ENCODE measurements around the gene CENPVL3.
"Not testable (repeated sequence)": the region's sequence is repeated elsewhere in the genome, so short reads cannot be mapped to it uniquely, and the experiment has no call there.

CENPVL3 gene

DNA sequence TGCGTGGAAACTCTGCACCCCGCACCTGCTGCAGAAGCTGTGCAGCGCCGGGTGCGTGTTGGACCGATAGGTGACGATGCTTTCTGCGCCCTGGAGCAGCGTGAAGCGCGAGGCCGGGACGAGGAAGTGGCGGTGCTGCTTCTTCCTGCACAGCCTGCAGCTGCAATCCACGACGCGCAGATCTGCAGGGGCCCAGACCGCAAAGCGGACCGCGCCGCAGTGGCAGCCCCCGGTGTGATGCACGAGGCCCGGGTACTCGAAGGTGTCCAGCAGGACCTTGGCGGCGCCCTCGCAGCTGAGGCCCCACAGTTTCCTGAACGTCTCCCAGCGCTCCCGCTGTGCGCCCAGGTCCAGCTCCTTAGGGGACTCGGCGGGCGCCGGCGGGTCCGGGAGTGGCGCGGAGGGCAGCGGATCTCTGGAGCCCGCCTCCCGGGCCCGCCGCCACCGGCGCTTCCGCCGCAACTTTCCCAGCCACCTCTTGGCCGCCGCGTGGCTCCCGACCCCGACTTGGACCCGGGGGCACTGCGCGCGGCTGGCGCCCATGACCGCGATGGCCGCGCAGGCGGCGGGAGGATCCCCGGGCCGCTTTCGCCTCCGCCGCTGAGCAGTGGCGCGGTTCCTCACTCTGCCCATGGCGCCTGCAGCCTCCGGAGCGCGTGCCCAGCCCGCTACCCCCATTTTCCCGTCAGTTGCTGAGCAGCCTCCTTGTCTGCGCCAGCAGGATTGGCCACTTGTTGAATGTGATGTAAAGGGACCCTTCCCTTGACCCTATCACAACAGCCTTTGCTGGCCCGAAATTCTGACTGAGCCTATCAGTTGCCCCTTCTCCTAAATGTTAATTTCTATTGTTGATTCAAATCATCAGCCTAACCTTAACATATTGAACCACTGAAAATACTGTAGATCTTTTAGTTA, at the start of gene CENPVL3:
TSS of gene CENPVL3 (minus strand) at position 672 of the 915 bp plus-strand sequence. CDS start at position 633, 39 bp downstream.
- not testable (repeated sequence) for DNase-seq

DNA sequence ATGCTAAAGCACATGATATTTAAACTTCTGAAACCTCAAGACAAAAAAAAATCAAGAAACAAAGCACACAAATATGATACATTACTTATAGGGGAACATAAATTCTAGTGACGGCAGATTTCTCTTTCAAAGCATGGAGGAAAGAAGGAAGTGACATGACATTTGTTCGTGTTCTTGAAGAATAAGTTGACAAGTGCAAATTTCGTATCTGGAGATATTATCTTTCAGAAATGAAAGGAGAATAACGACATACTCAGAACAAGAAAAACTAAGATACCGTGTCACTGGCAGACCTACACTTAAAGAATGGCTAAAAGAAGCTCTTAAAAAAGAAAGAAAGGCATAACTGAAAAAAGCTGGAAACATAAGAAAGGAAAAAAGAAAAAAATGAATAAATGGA, 47.3 kb upstream of the CENPVL3 start:
- DNase-seq: no peak

DNA sequence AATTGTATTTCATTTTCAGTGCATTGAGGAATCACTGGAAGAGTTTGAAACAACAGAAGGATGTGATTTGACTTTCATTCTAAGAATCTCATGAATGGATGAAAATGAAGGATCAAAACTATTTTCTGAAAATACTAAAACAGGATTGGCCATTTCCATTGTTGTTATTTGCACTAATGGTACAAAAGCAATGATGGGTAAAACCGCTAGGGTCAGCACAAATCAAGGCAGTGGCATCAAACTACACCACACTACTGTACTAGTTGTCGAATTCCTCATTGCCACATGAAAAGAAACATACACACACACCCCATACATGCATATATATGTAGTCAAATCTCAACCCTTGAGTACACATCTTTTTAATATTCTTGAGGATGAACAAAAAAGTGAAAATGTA, 24.7 kb upstream of the CENPVL3 start:
- DNase-seq: no peak

DNA sequence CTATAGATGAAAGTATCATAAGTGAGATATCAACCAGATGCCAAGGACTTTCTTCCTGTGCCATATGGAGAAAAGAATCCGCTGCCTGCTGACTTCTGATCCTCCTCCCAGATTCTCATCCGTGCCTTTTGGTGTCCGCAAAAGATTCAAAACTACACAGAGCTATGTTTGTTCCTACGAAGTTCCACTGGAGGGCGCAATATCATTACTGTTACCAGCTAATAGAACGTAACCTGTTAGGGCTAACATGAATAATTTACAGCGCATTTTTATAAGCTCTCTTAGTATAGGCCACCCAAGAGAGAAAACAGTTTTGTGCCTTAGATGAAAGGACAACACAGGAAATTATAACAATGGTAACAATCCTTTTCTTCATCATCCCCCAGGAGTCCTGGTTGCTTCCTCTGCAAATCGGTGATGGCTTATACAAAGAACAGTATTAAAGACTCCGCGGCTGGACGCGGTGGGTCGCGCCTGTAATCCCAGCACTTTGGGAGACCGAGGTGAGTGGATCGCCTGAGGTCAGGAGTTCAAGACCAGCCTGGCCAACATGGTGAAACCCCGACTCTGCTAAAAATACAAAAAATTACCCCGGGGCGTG, 22.8 kb upstream of the CENPVL3 start:
- DNase-seq: peak in 1 of 2 donors; percentile 26

DNA sequence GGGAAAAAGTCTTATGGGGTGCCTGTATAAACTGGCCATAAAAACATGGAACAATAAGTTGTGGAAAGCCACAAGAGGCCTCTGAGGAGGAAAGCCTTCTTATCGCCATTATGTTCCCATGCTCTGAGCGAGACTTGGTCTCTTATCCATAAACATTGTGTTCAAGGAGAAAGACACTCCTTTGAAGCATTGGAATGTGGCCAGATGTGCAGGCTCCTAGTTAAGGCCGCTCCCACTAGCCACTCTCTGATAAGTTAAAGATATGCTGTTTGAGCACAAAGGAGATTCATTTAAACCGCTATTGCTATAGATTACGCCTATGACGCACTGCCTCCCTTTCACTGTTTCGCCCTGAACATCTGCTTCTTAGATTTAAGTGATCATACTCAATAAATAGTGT, 17.8 kb upstream of the CENPVL3 start:
- DNase-seq: not testable (repeated sequence)

DNA sequence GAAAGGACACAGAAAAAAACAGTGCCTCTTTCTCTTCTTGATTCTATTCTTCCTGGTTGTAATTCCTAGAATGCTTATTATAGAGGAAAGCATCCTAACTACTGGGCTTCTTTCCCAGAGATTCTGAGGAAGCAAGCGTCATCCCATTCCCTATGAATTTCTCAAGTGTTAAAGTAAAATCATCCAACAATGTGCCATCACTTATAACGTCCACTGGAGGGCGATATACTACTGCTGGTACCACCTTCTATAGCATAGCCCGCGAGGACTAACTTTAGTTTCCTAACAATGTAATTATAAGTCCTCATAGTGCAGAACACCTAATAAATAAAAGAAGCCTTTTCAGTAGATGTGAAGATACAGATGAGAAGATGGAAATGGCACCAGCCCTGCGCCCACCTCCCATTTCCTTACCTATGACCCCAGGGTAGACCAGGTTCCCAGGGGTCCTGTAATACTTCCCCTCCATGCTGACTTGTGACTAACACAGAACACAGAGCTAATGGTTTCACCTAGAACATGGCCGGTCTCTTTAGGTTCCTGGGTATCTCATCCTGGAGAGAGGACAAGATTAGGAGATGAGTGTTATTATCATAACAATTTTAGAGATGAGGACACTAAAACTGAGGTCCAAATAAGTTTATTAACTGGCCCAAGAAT, 4.2 kb downstream of the CENPVL3 start:
- DNase-seq: no peak

DNA sequence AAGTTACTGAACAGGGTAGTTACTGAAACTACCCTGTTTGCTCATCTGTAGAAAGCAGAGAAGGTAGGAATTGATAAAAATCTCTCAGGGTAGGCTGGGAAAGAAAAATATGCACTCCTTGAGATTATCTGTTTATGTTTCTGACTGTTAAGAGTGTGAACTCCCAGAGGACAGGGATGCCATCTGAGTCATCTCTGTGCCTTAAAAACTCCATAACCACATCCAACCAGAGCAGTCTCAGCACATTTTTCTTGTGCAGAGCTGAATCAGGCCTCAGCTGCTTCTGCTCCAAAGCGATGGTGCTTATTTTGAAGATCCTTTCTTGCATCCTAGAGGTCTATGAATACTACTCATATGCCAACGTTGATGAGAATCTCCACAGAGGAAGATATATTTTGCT, 9.9 kb downstream of the CENPVL3 start:
- no peak for DNase-seq

DNA sequence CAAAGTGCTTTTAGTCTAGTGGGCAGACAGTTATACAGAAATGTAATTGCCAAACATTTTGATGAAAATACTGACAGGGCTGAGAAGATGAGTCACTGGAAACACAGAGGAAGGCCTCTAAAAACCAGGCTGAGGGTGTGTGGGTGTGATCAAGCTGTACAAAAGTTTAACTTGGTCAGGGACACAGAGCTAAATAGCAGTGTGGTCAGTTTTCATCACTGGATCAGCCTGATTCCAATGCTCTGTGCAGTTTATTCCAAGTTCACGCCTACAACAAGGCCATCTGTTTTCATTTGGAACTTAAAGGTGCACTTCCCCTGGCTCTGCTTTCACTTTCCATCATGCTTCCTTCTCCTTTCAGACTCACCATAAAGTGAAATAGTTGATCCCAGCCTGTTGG, 10.6 kb downstream of the CENPVL3 start:
- no peak for DNase-seq

DNA sequence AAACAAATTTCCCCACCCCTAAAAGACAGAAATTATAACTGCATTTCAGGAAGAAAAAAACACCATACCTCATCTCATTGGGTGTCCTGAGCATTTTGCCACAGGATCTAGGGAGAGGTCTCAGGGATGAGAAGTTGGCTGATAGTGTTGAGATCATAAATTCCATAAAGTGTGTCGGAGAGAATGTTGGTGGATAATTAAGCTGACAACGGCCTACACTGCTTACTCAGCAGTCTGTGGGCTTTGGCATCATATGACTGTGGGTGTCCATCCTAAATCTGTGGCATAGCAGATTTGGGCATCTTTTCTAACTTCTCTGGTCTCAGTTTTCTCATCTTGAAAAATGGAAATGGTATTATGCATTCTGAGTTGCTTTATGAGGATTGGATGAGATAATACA, 12.3 kb downstream of the CENPVL3 start:
- DNase-seq: no peak

DNA sequence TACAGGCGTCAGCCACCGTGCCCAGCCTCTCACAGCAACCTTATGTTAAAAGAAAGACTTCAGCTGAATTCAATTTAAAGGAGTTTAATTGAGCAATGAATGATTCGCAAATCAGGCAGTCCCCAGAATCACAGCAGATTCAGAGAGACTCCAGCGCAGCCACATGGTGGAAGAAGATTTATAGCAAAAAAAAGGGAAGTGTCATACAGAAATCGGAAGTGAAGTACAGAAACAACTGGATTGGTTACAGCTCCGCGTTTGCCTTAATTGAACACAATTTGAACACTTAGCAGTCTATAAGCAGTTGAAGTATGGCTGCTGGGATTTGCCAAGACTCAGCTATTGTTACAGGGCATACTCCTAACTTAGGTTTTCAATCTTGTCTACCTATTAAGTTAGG, 19.8 kb downstream of the CENPVL3 start:
- no peak for DNase-seq

DNA sequence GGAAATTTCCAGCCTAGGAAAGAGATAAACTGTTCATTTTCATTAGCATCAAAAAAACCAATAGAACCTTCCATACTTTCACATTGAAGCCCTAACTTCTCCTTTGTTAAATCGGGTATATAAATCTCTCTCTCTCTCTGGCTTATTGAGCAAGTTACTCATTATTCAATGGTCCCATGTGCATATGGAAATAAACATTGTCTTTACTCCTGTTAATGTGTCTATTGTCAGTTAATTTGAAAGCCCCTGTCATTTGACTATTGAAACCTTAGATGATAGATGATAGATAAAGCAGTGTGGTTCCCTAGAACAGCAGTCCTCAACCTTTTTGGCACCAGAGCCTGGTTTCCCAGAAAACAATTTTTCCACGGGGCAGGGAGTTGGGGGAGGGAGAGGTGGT, 46.8 kb downstream of the CENPVL3 start:
- no peak for DNase-seq

DNA sequence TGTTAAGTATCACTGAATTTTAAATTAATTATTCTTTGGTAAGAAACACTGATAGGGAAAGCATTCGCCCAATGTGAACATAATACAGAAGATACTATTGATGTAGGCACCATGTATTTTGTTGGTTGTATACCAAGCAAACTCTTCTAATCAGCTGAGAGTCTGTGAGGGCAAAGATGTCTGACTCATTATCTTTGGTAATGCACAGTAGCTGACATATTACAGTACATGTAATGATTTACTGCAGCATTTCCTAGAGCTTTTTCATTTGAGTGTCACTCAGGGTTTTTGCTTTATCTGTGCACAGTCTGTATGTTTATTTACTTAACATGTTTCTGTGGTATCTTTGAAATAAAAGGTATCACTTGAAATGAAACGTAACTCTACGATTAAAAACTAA, 49.2 kb downstream of the CENPVL3 start:
- DNase-seq: no peak

DNA sequence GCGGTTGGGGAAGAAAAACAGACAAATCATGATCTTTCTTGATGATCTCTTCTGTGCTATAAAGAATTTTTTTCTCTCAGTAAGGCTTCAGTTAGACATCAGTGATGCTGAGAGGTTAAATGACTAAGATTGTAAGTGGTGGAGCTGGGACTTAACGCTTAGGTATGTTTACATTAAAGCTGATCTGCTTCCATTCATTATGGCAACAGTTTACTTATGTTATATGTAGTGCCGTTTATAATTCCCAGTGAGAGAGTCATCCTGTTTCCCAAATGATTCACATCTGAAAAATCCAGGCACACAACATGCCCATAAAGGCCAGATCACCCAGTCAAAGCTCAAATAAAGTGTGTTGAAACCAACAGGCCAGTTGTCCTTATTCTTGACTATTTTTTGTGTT, 50.1 kb downstream of the CENPVL3 start:
- no peak for DNase-seq
